Omental fat pad (tissue), 4 donors: ENCODE data around the gene ZSWIM3. TPM values are rescaled to one million over a fixed set of nuclear protein-coding genes. Genes with fewer than 3 reads are reported as not detected.
A peak's percentile ranks its signal among the peaks of the same experiment; 100 is the strongest.

Source experiments
- ATAC-seq: fragments of 150-250 bp; one replicate; pipeline ENCODE4 v1.9.1; 2016; ENCODE audit warnings: mild to moderate bottlenecking, moderate library complexity; ENCODE audit not compliant: low FRiP score
- DNase-seq: peaks from one replicate; pipeline ENCODE4 v3.0.0-alpha.2; 2019; ENCODE audit warnings: low spot score
- total RNA-seq, 4 donors: library from RNA; depleted of rRNA; stranded (reverse); fragments of >200 nt; gene quantifications; one replicate each; pipeline ENCODE4 v1.1.0, GENCODE V29; 2016
- TF ChIP-seq, protein P1 (sequence below), 3 donors: fragments of 450-650 bp; IDR thresholded peaks; one replicate each; pipeline ENCODE4 v1.5.1; 2016 to 2017; ENCODE audit warnings: antibody characterized with exemption in 3 of 3, mild to moderate bottlenecking in 3 of 3, moderate library complexity in 2 of 3

ZSWIM3 gene
- total RNA-seq, 4 donors from 2014 or later: 2.3 to 5.0 (median 3.1) TPM

DNA sequence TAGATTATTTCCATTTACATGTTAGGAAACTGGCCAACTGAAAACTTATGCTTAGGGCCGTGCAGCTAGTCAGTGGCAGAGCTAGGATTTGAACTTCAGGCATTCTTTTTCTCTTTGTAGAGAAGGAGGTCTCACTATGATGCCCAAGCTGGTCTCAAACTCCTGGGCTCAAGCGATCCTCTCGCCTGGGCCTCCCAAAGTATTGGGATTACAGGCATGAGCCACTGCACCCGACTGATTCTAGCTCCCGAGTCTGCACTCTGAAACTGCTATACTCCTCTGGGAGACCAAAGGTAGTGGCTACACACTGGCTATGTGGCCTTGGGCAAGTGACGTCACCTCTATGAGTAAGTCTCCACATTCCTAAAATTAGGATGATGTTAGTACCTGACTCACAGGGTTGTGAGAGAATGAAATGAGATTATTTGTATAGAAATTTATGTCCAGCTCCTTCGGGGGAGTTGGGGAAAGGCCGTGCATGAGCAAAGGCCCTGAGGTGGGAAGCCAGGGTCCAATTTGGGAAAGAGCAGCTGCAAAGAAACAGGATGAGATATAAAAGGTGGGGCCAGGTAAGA lies 48.2 kb downstream of the ZSWIM3 start:
- ATAC-seq (no peak), DNase-seq (no peak)
- TF ChIP-seq, protein P1, sequence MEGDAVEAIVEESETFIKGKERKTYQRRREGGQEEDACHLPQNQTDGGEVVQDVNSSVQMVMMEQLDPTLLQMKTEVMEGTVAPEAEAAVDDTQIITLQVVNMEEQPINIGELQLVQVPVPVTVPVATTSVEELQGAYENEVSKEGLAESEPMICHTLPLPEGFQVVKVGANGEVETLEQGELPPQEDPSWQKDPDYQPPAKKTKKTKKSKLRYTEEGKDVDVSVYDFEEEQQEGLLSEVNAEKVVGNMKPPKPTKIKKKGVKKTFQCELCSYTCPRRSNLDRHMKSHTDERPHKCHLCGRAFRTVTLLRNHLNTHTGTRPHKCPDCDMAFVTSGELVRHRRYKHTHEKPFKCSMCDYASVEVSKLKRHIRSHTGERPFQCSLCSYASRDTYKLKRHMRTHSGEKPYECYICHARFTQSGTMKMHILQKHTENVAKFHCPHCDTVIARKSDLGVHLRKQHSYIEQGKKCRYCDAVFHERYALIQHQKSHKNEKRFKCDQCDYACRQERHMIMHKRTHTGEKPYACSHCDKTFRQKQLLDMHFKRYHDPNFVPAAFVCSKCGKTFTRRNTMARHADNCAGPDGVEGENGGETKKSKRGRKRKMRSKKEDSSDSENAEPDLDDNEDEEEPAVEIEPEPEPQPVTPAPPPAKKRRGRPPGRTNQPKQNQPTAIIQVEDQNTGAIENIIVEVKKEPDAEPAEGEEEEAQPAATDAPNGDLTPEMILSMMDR (IDR thresholded peaks at IDR 0.05): no peak

DNA sequence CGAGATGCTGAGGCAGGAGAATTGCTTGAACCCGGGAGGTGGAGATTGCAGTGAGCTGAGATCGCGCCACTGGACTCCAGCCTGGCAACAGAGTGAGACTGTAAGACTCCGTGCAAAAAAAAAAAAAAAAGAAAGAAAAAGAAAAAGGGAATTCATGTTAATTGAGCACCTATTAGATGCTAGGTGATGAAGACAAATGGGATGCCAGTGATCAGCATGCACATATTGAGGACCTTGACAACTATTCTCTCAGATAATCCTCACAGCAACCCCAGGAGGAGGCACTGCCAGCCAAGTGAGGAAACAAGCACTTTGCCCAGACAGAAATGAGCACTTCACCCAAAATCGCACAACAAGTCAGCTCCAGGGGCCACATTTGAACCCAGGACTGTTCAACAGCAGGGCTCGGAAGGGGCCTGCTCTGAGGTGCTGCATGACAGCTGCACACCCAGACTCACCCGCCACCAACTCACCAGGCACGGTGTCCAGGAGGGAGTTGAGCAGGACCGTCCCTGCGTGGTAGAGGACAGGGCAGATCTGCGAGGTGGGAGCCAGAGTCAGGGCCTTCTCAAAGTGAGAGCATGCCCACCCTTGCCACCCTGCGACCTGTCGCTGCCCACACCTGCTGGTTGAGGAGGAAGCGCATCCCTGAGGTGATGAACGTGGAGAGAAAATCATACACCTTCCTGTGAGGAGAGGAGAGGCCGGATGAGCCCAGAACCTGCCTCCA lies 50.0 kb downstream of the ZSWIM3 start:
- TF ChIP-seq, protein P1 (IDR thresholded peaks at IDR 0.05): no peak
- ATAC-seq (no peak), DNase-seq (no peak)

DNA sequence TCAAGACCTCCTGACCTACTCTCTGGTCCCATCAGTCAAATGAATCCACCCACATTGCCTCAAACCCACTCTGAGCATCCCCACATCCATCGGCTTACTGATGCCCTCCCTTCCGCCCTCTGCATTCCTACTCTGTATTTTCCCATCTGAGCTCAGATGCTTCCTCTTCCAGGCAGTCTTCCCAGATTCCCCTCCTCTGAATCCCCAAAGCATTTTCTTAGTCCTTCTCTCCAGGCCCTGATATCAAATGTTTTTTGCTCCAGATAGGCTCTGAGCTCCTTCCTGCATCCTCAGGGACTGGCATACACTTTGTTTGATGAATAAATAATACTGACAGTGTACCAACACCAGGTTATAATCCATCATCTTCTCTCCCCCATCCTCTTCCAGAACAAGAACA lies 50.7 kb downstream of the ZSWIM3 start:
- DNase-seq (no peak), ATAC-seq (no peak)
- TF ChIP-seq, protein P1 (IDR thresholded peaks at IDR 0.05): no peak

DNA sequence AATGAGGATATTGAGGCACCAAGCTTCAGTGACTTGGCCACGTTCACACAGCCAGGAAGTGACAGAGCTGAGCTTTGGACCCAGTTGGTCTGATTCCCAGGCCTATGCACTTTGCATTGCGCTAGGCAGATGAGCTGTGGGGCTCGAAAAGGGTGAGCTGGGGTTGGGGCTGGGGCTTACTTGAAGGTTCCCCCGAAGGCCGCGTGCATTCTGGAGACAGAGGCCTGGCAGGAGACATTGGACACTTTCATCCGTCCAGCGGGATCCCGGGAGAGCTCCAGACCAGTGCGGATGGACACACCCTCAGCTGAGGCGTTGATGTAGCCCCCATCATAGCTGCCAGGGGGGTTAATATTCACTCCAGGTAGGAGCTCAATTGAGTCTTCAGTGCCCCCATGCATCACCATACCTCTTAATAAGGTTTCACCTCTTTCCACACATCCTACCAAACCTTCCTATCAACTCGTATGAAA lies 52.0 kb downstream of the ZSWIM3 start:
- TF ChIP-seq, protein P1 (IDR thresholded peaks at IDR 0.05): no peak
- no peak for DNase-seq
- no peak for ATAC-seq

DNA sequence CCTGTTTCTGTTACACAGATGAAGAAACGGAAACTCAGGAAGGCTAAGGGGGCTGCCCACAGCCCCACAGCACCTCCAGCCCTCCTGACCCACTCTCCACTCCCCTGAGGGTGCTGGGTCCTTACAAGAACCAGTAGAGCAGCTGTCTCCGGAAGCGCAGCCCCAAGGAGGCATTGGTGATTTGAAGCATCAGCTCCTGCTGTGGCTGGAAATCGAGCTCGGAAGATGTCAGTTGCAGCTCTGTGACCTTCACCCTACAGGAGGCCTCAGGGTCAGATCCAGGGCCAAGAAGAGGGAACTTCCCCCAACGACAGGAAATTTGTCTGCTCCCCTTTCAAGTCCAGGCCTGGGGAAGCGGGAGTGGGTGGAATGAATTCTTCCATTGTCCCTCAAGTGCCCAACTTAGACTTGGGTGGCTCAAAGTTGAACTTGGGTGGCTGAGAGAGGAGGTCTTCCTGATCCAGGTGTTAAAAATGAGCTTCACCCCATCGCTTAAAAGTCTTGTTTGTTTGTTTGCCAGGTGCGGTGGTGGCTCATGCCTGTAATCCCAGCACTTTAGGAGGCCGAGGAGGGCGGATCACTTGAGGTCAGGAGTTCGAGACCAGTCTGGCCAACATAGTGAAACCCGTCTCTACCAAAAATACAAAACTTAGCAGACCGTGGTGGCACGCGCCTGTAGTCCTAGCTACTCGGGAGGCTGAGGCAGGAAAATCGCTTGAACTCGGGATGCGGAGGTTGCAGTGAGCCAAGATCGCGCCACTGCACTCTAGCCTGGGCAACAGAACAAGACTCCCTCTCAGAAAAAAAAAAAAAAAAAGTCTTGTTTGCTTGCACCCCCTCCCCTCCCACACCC lies 52.6 kb downstream of the ZSWIM3 start:
- ATAC-seq: no peak
- TF ChIP-seq, protein P1 (IDR thresholded peaks at IDR 0.05): no peak
- no peak for DNase-seq

DNA sequence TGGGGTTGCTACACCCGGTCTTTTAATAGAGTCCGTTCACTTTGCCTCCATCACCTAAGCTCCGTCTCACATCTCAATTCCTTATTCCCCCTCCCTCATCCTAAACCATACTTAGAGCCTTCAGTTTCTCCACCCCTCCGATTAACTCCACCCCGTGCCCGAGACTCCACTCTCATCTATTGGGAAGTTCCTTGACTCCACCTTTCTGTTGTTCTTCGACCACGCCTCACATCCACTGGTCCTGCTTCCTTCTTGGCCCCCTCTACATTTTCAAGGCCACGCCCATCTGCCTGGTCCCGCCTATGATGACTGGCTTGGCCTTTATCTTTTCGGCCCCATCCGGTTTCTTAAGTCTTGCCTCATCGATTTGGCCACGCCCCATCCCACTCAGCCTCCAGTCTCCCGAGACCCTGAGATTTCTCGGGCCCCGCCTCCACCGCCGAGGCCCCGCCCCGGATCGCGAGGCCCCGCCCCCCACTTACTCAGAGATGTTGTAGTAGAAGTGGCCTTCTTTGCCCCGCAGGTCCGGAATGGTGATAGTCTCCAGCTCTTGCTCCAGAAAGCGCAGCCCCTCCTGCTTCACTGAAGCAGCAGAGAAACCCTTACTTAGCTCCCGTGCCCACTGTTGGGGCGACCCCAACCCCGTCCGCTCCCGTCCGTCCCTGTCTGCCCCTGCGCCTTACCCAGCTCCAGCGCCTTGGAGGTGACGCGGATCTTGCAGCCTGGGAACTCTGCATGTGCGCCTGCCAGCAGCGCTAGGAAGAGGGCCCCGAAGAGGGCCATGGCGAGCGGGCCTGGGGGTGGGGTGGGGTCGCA lies 53.5 kb downstream of the ZSWIM3 start:
- DNase-seq: peak; percentile 99
- TF ChIP-seq, protein P1 (IDR thresholded peaks at IDR 0.05): no peak
- peak; percentile 92 for ATAC-seq
